KBM-7 (cell line): ENCODE results near the gene SYT5.
A peak's percentile ranks its signal among the peaks of the same experiment; 100 is the strongest.

Experiments used
- DNase-seq: peaks from one replicate; pipeline ENCODE4 v3.0.0-alpha.2; 2015
- in situ Hi-C: fragments of 300-500 bp; cut with MboI; formaldehyde crosslinking; loops from 2 replicates; pipeline ENCODE4 v1.14.3; 2020; ENCODE audit warnings: low sequenced_read_pairs, low pct_unique_long_range_greater_than_20kb, mixed read lengths

The SYT5 gene

DNA sequence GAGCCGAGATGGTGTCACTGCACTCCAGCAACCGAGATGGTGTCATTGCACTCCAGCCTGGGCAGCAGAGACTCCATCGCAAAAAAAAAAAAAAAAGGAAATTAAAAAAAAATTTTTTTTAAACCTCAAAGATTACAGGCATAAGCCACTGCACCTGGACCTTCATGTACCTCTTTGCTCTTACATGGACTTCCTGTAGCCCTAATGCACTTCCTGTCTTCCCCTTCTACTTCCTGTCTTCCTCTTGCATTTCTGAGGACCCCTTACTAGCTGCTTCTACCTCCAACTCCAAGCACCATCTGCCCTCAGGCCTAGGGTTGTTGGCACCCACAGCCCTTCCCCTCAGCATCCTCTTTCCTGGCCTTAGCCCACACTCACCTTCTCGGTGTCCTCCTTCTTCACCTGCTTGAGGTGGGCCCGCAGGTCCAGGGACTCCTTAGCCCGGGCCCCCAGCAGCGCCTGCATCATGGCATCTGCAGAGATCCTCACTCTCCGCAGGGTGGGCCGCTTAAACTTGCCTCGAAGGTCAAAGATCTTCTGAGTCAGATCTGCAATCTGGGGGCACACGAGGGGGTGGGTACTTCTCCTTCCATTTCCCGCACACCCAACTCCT lies 26.3 kb downstream of the SYT5 start:
- in situ Hi-C loops: no loop called here
- no peak for DNase-seq

DNA sequence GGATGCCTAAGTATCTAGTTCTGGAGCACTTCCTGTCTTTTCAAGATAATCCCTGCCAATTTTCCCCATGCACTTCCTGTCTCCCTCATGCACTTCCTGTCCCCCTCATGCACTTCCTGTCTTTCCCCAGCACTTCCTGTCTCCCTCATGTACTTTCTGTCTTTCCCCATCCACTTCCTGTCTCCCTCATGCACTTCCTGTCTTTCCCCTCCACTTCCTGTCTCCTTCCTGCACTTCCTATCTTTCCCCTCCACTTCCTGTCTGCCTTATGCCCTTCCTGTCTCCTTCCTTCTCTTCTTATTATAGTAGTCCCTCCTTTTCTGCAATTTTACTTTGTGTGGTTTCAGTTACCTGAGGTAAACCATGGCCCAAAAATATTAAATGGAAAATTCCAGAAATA lies 28.1 kb downstream of the SYT5 start:
- DNase-seq: no peak
- in situ Hi-C loops: no loop called here

DNA sequence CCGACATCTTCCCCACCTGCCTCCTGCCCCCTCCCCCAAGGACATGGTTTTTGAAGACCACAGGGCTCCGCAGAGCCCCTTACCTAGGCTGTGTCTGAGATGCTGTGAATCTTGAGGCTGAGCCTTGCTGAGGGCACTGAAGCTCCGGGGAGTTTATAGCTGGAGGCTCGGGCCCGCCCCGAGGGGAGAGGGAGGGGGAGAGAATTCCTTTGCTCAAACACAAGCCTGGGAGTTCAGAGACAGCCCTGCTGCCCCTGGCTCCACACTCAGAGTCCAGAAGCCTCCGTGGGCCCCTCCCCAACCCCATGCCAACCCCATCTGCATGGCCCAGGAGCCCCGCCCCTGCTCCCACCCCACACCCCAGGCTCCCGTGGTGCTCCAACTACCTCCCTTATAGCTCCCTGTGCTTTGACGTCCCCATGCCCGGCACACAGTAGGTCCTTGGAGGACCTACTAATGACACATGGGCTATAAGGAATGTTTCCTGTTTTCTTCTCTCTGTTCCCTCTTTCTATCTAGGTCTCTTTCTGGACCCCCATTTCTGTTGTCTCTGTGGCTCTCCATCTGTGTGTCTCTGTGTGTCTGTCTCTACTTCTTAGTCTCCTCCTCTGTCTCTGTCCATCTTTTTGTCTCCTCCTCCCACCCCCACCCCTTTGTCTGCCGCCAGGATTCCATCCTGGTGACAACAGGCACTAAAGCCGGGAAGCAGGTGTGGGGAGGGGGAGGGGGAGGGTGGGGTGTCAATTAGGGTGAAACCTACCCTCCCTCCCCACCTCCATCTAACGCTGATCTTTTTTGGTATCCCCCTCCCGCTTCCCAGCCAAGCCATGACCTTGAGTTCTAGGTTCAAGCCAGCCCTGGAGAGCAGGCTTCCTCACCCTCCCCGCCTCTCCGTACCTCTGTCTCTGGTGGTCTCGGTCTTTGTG lies 30.7 kb downstream of the SYT5 start, which contains the start of gene TNNT1:
TNNT1 (minus strand) TSS at position 129 of the 926 bp plus-strand sequence. CDS start 2,049 bp downstream, outside the sequence.
- DNase-seq: no peak
- in situ Hi-C loops: no loop called here

DNA sequence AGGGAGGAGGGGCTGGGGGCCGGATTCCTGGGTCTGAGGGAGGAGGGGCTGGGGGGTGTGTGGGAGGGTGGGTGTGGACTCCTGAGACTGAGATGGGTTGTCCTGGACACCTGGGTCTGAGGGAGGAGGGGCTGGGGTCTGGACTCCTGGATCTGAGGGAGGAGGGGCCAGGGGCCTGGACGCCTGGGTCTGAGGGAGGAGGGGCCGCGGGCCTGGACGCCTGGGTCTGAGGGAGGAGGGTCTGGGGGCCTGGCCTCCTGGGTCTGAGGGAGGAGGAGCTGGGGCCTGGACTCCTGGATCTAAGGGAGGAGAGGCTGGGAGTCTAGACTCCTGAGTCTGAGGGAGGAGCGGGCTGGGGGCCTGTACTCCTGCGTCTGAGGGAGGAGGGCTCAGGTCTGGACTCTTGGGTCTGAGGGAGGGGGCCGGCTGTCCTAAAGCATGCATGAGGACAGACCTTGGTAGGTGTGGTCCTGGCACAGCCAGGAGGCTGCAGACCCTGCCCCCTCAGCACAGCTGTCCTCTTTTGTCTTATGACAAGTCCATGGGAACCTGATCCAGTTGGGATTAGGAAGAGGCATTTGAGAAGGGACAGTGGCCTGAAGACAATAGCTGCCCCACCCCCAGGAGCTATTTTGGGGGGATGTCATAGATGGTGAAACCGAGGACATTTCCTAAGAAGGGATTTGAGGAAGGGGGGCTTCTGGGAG lies 32.4 kb downstream of the SYT5 start:
- in situ Hi-C loops: no loop called here
- DNase-seq: no peak

DNA sequence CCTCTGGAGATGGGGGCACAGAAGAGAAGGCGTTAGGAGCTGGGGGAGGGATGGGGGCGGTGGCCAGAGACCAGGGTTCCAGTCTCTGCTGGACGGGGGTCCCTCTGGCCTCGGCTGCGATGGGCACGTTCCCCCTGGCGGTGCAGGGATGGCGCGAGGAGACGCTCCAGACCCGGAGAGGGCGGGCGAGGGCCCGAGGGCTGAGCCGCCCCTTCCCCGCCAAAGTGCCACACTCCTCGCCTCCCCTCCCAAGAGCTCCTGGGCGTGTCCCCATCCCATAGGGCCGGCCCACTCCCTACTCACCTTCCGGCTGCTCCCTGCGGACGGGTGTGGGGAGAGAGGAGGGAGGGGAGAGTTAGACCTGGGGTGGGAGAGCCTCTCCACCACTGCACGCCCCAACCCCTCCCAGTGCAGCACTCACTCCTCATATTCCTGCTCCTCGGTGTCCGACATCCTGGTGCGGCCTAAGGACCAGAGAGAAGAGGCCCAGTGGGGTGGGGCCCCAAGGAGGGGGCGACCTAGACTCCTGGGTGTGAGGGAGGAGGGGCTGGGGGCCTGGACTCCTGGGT lies 33.3 kb downstream of the SYT5 start:
- in situ Hi-C loops: no loop called here
- peak; percentile 48 for DNase-seq

DNA sequence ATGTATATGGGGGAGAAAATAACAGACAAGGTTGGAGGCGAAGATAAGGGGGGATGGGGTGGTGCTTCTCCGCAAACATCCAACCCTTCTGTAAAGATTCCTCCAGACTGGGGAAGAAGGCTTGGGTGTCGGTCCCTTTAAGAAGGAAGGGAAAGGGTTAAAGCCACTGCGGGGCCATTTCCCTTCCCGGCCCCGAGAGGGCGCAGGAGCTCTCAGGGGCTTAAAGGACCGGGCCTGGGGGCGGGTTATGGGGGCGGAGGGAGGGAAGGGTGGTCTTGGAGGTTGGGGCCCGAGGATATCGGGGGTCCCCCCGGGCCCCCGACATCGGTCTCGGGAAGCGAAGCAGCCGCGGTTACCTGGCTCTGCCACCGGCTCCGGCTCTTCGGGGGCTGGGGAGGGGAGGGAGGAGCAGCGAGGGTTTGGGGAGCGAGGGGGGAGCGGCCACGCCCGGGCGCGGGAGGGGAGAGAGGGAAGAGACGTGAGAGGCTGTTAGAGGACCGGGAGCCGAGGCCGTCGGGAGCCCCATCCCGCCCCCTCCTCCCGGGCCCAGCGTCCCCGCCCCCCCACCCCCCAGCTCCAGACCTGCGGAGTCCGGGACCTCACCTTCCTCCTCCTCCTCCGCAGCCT lies 33.9 kb downstream of the SYT5 start:
- in situ Hi-C loops: no loop called here
- DNase-seq: peak; percentile 78

DNA sequence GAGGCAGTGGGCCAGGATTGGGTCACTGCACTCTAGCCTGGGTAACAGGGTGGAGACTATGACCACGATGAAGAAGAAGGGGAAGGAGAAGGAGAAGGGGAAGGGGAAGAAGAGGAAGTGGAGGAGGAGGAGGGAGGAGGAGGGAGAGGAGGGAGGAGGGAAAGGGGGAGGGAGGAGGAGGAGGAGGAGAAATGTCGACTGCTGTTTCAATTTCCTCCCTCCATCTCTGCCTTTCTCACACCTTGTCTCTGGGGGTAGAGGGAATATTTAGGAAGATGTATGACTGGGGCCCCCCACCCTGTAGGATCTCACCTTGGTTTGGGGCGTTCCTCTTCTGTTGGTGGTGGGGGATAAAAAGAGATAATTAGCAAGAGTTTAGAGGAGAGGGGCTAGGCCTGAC lies 34.9 kb downstream of the SYT5 start:
- in situ Hi-C loops: no loop called here
- DNase-seq: peak; percentile 38

DNA sequence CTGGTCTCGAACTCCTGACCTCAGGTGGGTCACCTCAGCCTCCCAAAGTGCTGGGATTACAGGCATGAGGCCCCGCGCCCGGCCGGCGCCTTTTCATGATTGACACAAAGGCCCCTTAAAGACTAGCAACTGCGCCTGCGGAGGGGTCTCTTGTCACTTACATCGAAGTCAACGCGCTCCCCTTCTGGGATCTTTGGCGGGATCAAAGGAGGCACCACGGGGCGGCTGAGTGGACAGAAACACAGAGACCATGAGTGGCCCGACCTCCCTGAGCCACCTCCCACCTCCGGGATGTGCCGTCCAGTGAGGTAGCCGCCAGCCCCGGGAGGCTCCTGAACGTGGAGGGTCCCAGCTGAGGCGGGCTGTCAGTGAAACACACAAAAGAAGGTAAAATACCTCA lies 38.4 kb downstream of the SYT5 start:
- in situ Hi-C loops: no loop called here
- DNase-seq: no peak

DNA sequence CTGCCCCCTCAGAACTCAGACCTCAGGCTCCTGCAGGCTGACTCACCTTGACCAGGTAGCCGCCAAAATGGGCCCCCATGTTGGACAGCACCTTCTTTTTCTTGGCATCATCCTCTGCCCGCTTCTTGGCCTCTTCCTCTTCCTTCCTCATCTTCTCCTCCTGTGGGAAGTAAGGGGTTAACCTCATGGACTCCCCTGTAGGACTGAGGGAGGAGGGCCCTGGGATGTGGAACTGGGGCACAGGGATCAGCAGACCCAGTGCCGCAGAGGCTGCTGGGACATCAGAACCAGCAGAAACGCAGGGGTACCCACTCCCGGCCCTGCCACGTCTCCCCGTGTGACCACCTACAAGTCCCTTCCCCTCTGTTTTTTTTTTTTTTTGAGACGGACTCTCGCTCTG lies 42.2 kb downstream of the SYT5 start:
- DNase-seq: no peak
- in situ Hi-C loops: no loop called here

DNA sequence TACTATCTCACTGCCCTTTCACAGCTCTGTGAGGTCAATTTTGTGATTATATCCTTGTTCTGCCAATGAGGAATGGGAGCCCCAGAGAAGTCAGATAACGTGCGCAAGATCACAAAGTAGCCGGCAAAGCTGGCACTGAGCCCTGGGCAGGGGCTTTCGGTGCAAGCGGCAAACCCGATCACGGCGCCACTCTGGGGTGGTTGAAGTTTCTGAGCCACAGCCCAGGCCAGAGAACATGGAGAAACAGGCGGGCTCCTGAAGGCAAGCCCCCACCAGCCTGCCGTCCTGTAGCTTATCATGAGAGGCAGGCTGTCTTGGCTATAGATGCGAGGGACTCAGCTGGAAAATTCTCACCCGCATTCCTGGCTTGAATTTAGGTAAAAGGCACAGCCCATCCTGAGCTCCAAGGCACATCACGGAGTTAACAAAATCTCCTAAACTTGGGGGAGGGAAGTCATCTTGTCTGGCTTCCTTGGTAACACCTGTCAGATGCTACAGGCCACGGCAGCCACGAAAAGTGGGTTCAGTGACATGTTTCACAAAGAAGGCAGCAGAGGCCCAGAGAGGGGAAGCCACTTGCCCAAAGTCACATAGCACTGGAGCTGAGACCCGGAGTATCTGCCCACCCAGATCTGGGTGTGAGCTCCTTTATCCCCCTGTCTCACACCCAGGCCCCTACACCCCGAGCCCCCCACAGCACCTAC lies 43.5 kb downstream of the SYT5 start:
- no peak for DNase-seq
- in situ Hi-C loops: no loop called here

DNA sequence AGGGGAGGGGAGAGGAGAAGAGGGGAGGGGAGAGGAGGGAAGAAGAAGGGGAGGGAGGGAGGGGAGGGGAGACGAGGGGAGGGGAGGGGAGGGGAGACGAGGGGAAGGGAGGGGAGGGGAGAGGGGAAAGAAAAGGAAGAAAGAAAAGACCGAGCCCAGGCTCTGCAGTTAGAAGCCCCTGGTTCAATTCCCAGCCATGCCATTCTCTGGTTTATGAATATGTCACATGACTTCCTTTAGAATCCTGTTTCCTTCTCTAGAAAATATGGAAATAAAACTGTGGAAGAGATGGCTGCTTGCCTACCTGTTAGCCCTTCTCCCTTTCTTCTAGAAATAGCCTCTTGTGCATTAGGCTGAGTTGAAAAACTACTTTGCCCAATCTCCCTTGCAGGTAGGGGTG lies 45.4 kb downstream of the SYT5 start:
- in situ Hi-C loops: no loop called here
- no peak for DNase-seq

DNA sequence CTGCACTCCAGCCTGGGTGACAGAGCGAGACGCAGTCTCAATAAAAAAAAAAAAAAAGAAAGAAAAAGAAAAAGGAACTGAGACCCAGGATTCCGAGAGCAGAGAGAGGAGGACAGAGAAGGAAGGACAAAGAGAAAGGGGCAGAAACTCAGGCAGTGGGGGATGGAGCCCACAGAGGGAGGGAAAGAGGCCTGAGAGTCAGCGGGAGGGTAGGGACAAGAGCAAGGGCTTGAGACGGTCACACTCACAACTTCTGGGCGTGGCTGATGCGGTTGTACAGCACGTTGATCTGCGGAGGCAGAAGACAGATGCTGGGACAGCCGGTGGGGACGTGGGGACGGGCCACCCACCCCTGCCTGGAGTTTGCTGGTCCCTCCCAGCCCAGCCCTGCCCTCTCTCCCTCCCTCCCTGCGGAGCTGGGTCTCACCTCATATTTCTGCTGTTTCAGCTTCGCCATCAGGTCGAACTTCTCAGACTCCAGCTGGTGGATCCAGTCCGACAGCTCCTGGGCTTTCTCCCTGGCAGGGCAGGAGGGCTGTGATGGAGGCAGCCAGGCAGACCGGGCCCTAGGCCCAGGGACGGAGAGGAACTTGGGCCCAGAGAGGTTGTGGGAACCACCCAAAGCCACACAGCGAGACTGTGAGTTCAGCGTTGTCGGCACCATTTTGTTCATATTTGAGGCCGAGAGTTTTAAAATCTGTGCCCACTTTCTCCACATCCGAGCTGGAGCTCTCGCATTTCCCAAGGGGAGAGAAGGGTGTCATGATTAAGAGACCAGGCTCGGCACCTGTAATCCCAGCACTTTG lies 46.2 kb downstream of the SYT5 start:
- DNase-seq: no peak
- in situ Hi-C loops: no loop called here

DNA sequence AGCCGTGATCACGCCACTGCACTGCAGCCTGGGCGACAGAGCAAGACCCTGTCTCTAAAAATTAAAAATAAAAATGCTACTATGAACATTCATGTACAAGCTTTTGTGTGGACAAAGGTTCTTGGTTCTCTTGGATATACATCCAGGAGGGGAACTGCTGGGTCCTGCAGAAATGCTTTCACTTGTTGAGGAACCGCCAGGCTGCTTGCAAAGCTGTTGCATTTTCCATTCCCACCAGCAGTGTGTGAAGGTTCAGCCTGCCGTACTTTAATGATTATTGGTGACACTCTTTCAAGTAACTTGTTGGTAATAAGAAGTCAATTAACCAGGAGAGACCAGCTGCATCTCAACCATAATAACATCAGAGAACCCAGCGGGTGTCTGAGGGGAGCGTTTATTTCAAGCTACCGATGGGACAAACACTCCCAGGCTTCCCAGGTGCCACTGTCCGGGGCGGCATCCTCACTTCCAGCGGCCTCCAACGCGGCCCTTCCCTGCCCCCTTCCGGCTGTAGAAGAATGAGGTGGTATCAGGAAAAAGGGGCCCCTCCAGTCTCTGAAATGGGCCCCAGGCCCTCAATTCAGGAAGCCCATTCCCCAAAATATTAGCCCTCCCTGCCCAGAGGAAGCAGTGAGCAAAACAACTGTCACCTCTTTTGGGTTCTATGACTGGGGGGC lies 47.5 kb downstream of the SYT5 start:
- in situ Hi-C loops: no loop called here
- no peak for DNase-seq

DNA sequence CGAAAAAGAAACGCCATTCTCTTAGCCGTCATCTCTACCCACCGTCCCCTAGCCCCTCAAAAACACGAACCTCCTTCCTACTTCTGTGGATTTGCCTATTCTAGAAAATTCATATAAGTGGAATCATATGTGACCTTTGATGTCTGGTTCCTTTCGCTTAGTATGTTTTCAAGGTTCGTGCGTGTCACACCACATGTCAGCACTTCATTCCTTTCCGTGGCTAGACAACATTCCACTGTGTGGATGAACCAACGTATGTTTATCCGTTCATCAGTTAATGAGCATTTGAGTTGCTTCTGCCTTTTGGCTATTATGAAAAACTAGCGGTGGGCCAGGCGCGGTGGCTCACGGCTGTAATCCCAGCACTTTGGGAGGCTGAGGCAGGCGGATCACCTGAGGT lies 48.7 kb downstream of the SYT5 start:
- DNase-seq: no peak
- in situ Hi-C loops: no loop called here
